Measurements from ENCODE around the gene COX7A1. TPM values are rescaled to one million over a fixed set of nuclear protein-coding genes. Genes with fewer than 3 reads are reported as not detected.

COX7A1 gene
- total RNA-seq, 1 experiment from 2014 or later, result not detected

DNA sequence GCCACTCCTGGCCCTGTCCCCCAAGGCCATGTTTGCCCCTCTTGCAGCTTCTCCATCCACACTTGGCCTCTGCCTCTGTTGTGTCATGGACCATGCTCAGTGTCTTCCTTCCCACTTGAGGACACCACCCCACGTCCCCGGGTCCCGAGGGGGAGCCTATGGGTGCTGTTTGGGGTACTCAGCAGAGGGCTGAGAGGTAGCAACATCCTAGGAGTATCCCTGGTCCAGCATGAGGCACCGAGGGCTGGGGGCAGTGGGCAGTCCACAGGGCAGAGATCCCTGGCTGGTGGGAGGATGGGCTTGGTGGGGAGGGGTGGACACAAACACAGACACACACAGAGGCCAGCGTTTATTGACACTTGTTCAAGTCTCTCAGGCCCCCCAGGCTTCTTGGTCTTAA, 1.7 kb downstream of the COX7A1 start:
- H3K27me3 Mint-ChIP-seq (ENCODE audit: low read depth), result no peaks in the 10 kb centered on the region; the same call in 1 of the 2 replicates
- H3K4me2 ChIP-seq (ENCODE audit: insufficient read depth, insufficient read length, low read length), result no peak overlapping the region
- no peak overlapping the region for H3K4ac ChIP-seq (ENCODE audit: low read depth, low read length)
- TF ChIP-seq, protein P1, sequence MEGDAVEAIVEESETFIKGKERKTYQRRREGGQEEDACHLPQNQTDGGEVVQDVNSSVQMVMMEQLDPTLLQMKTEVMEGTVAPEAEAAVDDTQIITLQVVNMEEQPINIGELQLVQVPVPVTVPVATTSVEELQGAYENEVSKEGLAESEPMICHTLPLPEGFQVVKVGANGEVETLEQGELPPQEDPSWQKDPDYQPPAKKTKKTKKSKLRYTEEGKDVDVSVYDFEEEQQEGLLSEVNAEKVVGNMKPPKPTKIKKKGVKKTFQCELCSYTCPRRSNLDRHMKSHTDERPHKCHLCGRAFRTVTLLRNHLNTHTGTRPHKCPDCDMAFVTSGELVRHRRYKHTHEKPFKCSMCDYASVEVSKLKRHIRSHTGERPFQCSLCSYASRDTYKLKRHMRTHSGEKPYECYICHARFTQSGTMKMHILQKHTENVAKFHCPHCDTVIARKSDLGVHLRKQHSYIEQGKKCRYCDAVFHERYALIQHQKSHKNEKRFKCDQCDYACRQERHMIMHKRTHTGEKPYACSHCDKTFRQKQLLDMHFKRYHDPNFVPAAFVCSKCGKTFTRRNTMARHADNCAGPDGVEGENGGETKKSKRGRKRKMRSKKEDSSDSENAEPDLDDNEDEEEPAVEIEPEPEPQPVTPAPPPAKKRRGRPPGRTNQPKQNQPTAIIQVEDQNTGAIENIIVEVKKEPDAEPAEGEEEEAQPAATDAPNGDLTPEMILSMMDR (conservative IDR thresholded peaks at IDR 0.05), result no peak
- H2AFZ ChIP-seq (ENCODE audit: low read length), result no peak overlapping the region
- H3K27ac ChIP-seq (ENCODE audit: insufficient read length, low read depth, low read length), result no peak overlapping the region
- H4K5ac ChIP-seq (ENCODE audit: insufficient read length, low read depth, low read length), result no peak overlapping the region
- no peak overlapping the region for H2BK12ac ChIP-seq (ENCODE audit: insufficient read length, low read depth, low read length)
- H3K9me3 Mint-ChIP-seq, result no peaks in the 10 kb centered on the region
- no peak overlapping the region for H4K91ac ChIP-seq (ENCODE audit: insufficient read length, low read depth, low read length)
- no peak overlapping the region for H2BK120ac ChIP-seq (ENCODE audit: low read depth, low read length, poor library complexity, severe bottlenecking)
- H2BK5ac ChIP-seq (ENCODE audit: insufficient read length, low read length), result no peak overlapping the region
- H3K36me3 Mint-ChIP-seq (ENCODE audit: insufficient read depth in 1 of 3, low read depth in 3 of 3), result peaks cover 46 to 72% (median 63%) of the 10 kb centered on the region in 3 experiments; a peak in 6 of 7 replicates
- H2BK15ac ChIP-seq (ENCODE audit: low read depth, low read length), result no peak overlapping the region
- H3K23ac ChIP-seq (ENCODE audit: insufficient read length, low read depth, low read length), result no peak overlapping the region
- H3K79me1 ChIP-seq (ENCODE audit: insufficient read depth, low read depth, low read length, poor library complexity, severe bottlenecking), result no peaks in the 10 kb centered on the region
- H3T11ph ChIP-seq (ENCODE audit: low read length), result no peak overlapping the region
- no peak for DNase-seq
- H2AK5ac ChIP-seq (ENCODE audit: insufficient read length, low read length), result no peak overlapping the region
- no peak overlapping the region for H3K18ac ChIP-seq (ENCODE audit: insufficient read length, low read depth, low read length)
- no peaks in the 10 kb centered on the region for H3K79me2 ChIP-seq (ENCODE audit: insufficient read depth, low read length)
- H3K4me1 Mint-ChIP-seq, result peaks cover 6% of the 10 kb centered on the region in 2 experiments
- H4K20me1 ChIP-seq (ENCODE audit: control insufficient read depth, insufficient read depth, insufficient read length), result no peaks in the 10 kb centered on the region
- H3K4me1 ChIP-seq (ENCODE audit: insufficient read depth, low read length), result no peaks in the 10 kb centered on the region
- no peak overlapping the region for H3K14ac ChIP-seq (ENCODE audit: insufficient read depth, low read length)
- H3K27ac Mint-ChIP-seq, result peak overlapping the region in 2 of 3 experiments; percentile 46 to 86; a peak in 3 of 7 replicates
- no peak overlapping the region for H3K4me3 Mint-ChIP-seq
- H3K23me2 ChIP-seq (ENCODE audit: insufficient read length, low read depth, low read length, poor library complexity, severe bottlenecking), result no peaks in the 10 kb centered on the region
- no peak overlapping the region for H2BK20ac ChIP-seq (ENCODE audit: low read depth, low read length, poor library complexity, severe bottlenecking)
- no peaks in the 10 kb centered on the region for H3K9me3 ChIP-seq (ENCODE audit: control insufficient read depth, low read depth, low read length)
- no peak overlapping the region for H3K9ac ChIP-seq (ENCODE audit: extremely low read depth, insufficient read length, low read length)
- no peak overlapping the region for H3K56ac ChIP-seq (ENCODE audit: insufficient read length, low read depth, low read length)
- no peaks in the 10 kb centered on the region for H3K27me3 ChIP-seq (ENCODE audit: insufficient read depth, low read length)
- H4K8ac ChIP-seq (replicated peaks; ENCODE audit: insufficient read length, low read depth, low read length), result no peak overlapping the region
- WGBS (ENCODE audit: extremely low coverage, insufficient read length, low lambda C conversion rate), result no CpG with 5 or more reads among the region's 5 CpGs
